MM.1S (cell line): ENCODE measurements around the gene SIRT6.
"Not testable (repeated sequence)": the region's sequence is repeated elsewhere in the genome, so short reads cannot be mapped to it uniquely, and the experiment has no call there.

Source experiments
- DNase-seq: peaks from one replicate; pipeline ENCODE4 v3.0.0-alpha.2; 2015
- H2AFZ ChIP-seq: fragments of 300-600 bp; sonication (generic); 2 replicates; pipeline ENCODE4 v1.6.0; 2016; ENCODE audit warnings: antibody characterized with exemption, low read length
- H3F3A ChIP-seq: fragments of 300-600 bp; sonication (generic); 2 replicates; pipeline ENCODE4 v1.6.1; 2016; ENCODE audit warnings: mild to moderate bottlenecking, antibody characterized with exemption, low read length, moderate library complexity, mixed read lengths; ENCODE audit not compliant: insufficient read depth
- H3K27ac ChIP-seq: fragments of 300-600 bp; sonication (generic); 2 replicates; pipeline ENCODE4 v1.5.1; 2016; ENCODE audit warnings: mild to moderate bottlenecking, low read length
- H3K27me3 ChIP-seq: fragments of 300-600 bp; sonication (generic); replicated peaks from 2 replicates; pipeline ENCODE4 v1.6.0; 2016; ENCODE audit warnings: low read length; ENCODE audit not compliant: insufficient read depth
- H3K36me3 ChIP-seq: fragments of 300-600 bp; sonication (generic); replicated peaks from 2 replicates; pipeline ENCODE4 v1.6.1; 2016; ENCODE audit warnings: mild to moderate bottlenecking, low read length, mixed read lengths; ENCODE audit not compliant: insufficient read depth
- H3K4me1 ChIP-seq: fragments of 300-600 bp; sonication (generic); 2 replicates; pipeline ENCODE4 v1.6.1; 2016; ENCODE audit warnings: low read length, mixed read lengths
- H3K4me2 ChIP-seq: fragments of 300-600 bp; sonication (generic); 2 replicates; pipeline ENCODE4 v1.6.0; 2016; ENCODE audit warnings: low read depth, low read length
- H3K4me3 ChIP-seq: fragments of 300-600 bp; sonication (generic); 2 replicates; pipeline ENCODE4 v1.5.1; 2016; ENCODE audit warnings: low read length, mixed read lengths
- H3K79me2 ChIP-seq: fragments of 300-600 bp; sonication (generic); 2 replicates; pipeline ENCODE4 v1.6.1; 2016; ENCODE audit warnings: mixed run types, low read length, mixed read lengths
- H3K9ac ChIP-seq: fragments of 300-600 bp; sonication (generic); 2 replicates; pipeline ENCODE4 v1.6.1; 2016; ENCODE audit warnings: low read length, mixed read lengths
- H3K9me2 ChIP-seq: fragments of 300-600 bp; sonication (generic); replicated peaks from 2 replicates; pipeline ENCODE4 v1.6.1; 2016; ENCODE audit warnings: mild to moderate bottlenecking, low read length, mixed read lengths; ENCODE audit not compliant: insufficient read depth
- H3K9me3 ChIP-seq: fragments of 300-600 bp; sonication (generic); replicated peaks from 2 replicates; pipeline ENCODE4 v1.6.1; 2016; ENCODE audit warnings: mild to moderate bottlenecking, low read length, mixed read lengths; ENCODE audit not compliant: insufficient read depth
- H4K20me1 ChIP-seq: fragments of 300-600 bp; sonication (generic); 2 replicates; pipeline ENCODE4 v1.6.1; 2016; ENCODE audit warnings: mild to moderate bottlenecking, low read length, moderate library complexity, mixed read lengths; ENCODE audit not compliant: insufficient read depth
- CTCF ChIP-seq: fragments of 300-600 bp; sonication (generic); IDR thresholded peaks from 2 replicates; pipeline ENCODE4 v1.5.1; 2016; ENCODE audit warnings: antibody characterized with exemption, low read length, mixed read lengths
- EZH2 ChIP-seq: fragments of 300-600 bp; sonication (generic); optimal IDR thresholded peaks from 2 replicates; pipeline ENCODE3; 2017; ENCODE audit warnings: low read depth, mild to moderate bottlenecking, antibody characterized with exemption, low read length, mixed read lengths
- EZH2phosphoT487 ChIP-seq: fragments of 300-600 bp; sonication (generic); IDR thresholded peaks from 2 replicates; pipeline ENCODE4 v1.6.1; 2018; ENCODE audit warnings: antibody characterized with exemption, low read length

SIRT6 gene

GRCh38 chr19:4225885-4226284 lies 43.5 kb upstream of the SIRT6 start:
- Histone ChIP-seq H3K27ac (no peak overlapping the region), H3K4me3 (no peak overlapping the region), H3K36me3 (no peaks in the 10 kb centered on the region), H3K4me1 (no peaks in the 10 kb centered on the region), H2AFZ (no peak overlapping the region), H4K20me1 (no peaks in the 10 kb centered on the region), H3K4me2 (no peak overlapping the region), H3K79me2 (no peaks in the 10 kb centered on the region), H3K27me3 (peaks cover 90% of the 10 kb centered on the region), H3F3A (no peaks in the 10 kb centered on the region), H3K9ac (no peak overlapping the region), H3K9me3 (no peaks in the 10 kb centered on the region), H3K9me2 (no peaks in the 10 kb centered on the region)
- TF ChIP-seq EZH2 (no peak), CTCF (no peak), EZH2phosphoT487 (no peak)
- DNase-seq = no peak

GRCh38 chr19:4224470-4224869 lies 42.1 kb upstream of the SIRT6 start:
- Histone ChIP-seq H3F3A (no peaks in the 10 kb centered on the region), H3K4me3 (no peak overlapping the region), H3K27me3 (peaks cover 89% of the 10 kb centered on the region), H3K36me3 (no peaks in the 10 kb centered on the region), H4K20me1 (no peaks in the 10 kb centered on the region), H3K4me1 (no peaks in the 10 kb centered on the region), H3K9me2 (no peaks in the 10 kb centered on the region), H3K79me2 (no peaks in the 10 kb centered on the region), H3K4me2 (no peak overlapping the region), H3K27ac (no peak overlapping the region), H3K9me3 (no peaks in the 10 kb centered on the region), H3K9ac (no peak overlapping the region), H2AFZ (no peak overlapping the region)
- no peak for DNase-seq
- TF ChIP-seq CTCF = no peak
- TF ChIP-seq EZH2phosphoT487 = no peak
- TF ChIP-seq EZH2 = no peak

GRCh38 chr19:4220188-4220587 lies 37.8 kb upstream of the SIRT6 start:
- no peaks in the 10 kb centered on the region for H3K79me2 ChIP-seq
- H3K9me3 ChIP-seq = no peaks in the 10 kb centered on the region
- H3K4me1 ChIP-seq = no peaks in the 10 kb centered on the region
- H3K36me3 ChIP-seq = no peaks in the 10 kb centered on the region
- H3K9me2 ChIP-seq = no peaks in the 10 kb centered on the region
- no peaks in the 10 kb centered on the region for H4K20me1 ChIP-seq
- TF ChIP-seq CTCF (no peak), EZH2phosphoT487 (no peak), EZH2 (no peak)
- peaks cover 77% of the 10 kb centered on the region for H3K27me3 ChIP-seq
- H3K9ac ChIP-seq = no peak overlapping the region
- no peak overlapping the region for H3K4me3 ChIP-seq
- DNase-seq = no peak
- H2AFZ ChIP-seq = no peak overlapping the region
- H3K27ac ChIP-seq = no peak overlapping the region
- no peaks in the 10 kb centered on the region for H3F3A ChIP-seq
- no peak overlapping the region for H3K4me2 ChIP-seq

GRCh38 chr19:4218523-4218922 lies 36.2 kb upstream of the SIRT6 start:
- H3K4me1 ChIP-seq, H3K4me2 ChIP-seq, H2AFZ ChIP-seq, H3K27ac ChIP-seq, H3K79me2 ChIP-seq, DNase-seq, H3K9me3 ChIP-seq, H3K36me3 ChIP-seq, H4K20me1 ChIP-seq, H3K9ac ChIP-seq, H3K9me2 ChIP-seq, H3K4me3 ChIP-seq, H3F3A ChIP-seq: not testable (repeated sequence)
- H3K27me3 ChIP-seq = peaks cover 79% of the 10 kb centered on the region
